GM21381 (cell line): ENCODE results near the gene CFAP251.
"Not testable (repeated sequence)": the region's sequence is repeated elsewhere in the genome, so short reads cannot be mapped to it uniquely, and the experiment has no call there.

Experiments
- ATAC-seq: cut with Tn5 transposase; IDR thresholded peaks from one replicate; pipeline ENCODE4 v1.9.1; 2021; ENCODE audit warnings: mild to moderate bottlenecking, moderate library complexity; ENCODE audit not compliant: unreplicated experiment

Gene CFAP251

GRCh38 chr12:121899590-121899989 is 18.8 kb upstream of the CFAP251 start:
- ATAC-seq, result no peak

- ATAC-seq, result no peak
Measured at GRCh38 chr12:121903202-121903601, 15.2 kb upstream of the CFAP251 start.

- ATAC-seq, result no peak
Measured at GRCh38 chr12:121905746-121906145, 12.6 kb upstream of the CFAP251 start.

- no peak for ATAC-seq
Measured at GRCh38 chr12:121908702-121909101, 9.7 kb upstream of the CFAP251 start.

GRCh38 chr12:121911824-121912585 is 6.4 kb upstream of the CFAP251 start:
- ATAC-seq, result peak; percentile 66

GRCh38 chr12:121915841-121916321 is 2.5 kb upstream of the CFAP251 start:
- ATAC-seq, result no peak

GRCh38 chr12:121916719-121917118 is 1.7 kb upstream of the CFAP251 start:
- no peak for ATAC-seq

GRCh38 chr12:121918679-121919038 is 267 bp downstream of the CFAP251 start:
- ATAC-seq, result no peak

GRCh38 chr12:121921066-121921465 is 2.7 kb downstream of the CFAP251 start:
- no peak for ATAC-seq

- ATAC-seq, result no peak
Measured at GRCh38 chr12:121925358-121925695, 6.9 kb downstream of the CFAP251 start.

GRCh38 chr12:121926874-121927706 is 8.7 kb downstream of the CFAP251 start:
- ATAC-seq, result no peak

GRCh38 chr12:121927813-121928212 is 9.4 kb downstream of the CFAP251 start:
- ATAC-seq, result no peak

GRCh38 chr12:121929545-121929944 is 11.2 kb downstream of the CFAP251 start:
- not testable (repeated sequence) for ATAC-seq

GRCh38 chr12:121930862-121931261 is 12.5 kb downstream of the CFAP251 start:
- no peak for ATAC-seq

GRCh38 chr12:121932176-121932536 is 13.8 kb downstream of the CFAP251 start:
- ATAC-seq, result no peak

- ATAC-seq, result no peak
Measured at GRCh38 chr12:121932914-121933521, 14.6 kb downstream of the CFAP251 start.

GRCh38 chr12:121933522-121934308 is 15.3 kb downstream of the CFAP251 start:
- ATAC-seq, result no peak

GRCh38 chr12:121934309-121934664 is 15.9 kb downstream of the CFAP251 start:
- no peak for ATAC-seq

- no peak for ATAC-seq
Measured at GRCh38 chr12:121937654-121938053, 19.3 kb downstream of the CFAP251 start.

GRCh38 chr12:121939186-121939585 is 20.8 kb downstream of the CFAP251 start:
- ATAC-seq, result no peak
